Thoracic aorta (tissue), 2 donors: ENCODE data around the gene DNM3. TPM values are rescaled to one million over a fixed set of nuclear protein-coding genes. Genes with fewer than 3 reads are reported as not detected.

Source experiments
- ATAC-seq: fragments of 150-250 bp; one replicate; pipeline ENCODE4 v1.8.0; 2017; ENCODE audit warnings: low read depth; ENCODE audit not compliant: insufficient number of reproducible peaks, low FRiP score
- DNase-seq: peaks from one replicate; pipeline ENCODE4 v3.0.0-alpha.2; 2020; ENCODE audit warnings: low spot score
- H3K27ac ChIP-seq, 2 donors: fragments of 200-600 bp; sonication (generic); 1 replicate in 1 of 2; 2 replicates in 1 of 2; pipeline ENCODE4 v1.5.1; 2016; ENCODE audit warnings: mild to moderate bottlenecking in 2 of 2, moderate library complexity in 2 of 2
- H3K27me3 ChIP-seq: fragments of 200-600 bp; sonication (generic); replicated peaks from 2 replicates; pipeline ENCODE4 v1.6.0; 2016; ENCODE audit warnings: mild to moderate bottlenecking; ENCODE audit not compliant: insufficient read depth
- H3K36me3 ChIP-seq: fragments of 200-600 bp; sonication (generic); one replicate; pipeline ENCODE4 v1.5.1; 2016
- H3K4me1 ChIP-seq, 2 donors: fragments of 200-600 bp; sonication (generic); 1 replicate in 1 of 2; 2 replicates in 1 of 2; pipeline versions ENCODE4 v1.5.1 to v1.6.0; 2016; ENCODE audit warnings: low read depth in 2 of 2, mild to moderate bottlenecking in 1 of 2; ENCODE audit not compliant: control insufficient read depth in 1 of 2
- H3K4me3 ChIP-seq: fragments of 200-600 bp; sonication (generic); 2 replicates; pipeline ENCODE4 v1.5.1; 2016; ENCODE audit warnings: mild to moderate bottlenecking
- H3K9me3 ChIP-seq: fragments of 200-600 bp; sonication (generic); 2 replicates; pipeline ENCODE4 v1.5.1; 2016
- CTCF ChIP-seq: fragments of 200-600 bp; sonication (generic); IDR thresholded peaks from one replicate; pipeline ENCODE4 v1.5.1; 2019; ENCODE audit warnings: antibody characterized with exemption
- total RNA-seq, 2 donors: library from RNA; depleted of rRNA; stranded (reverse); fragments of >200 nt; gene quantifications; one replicate each; pipeline versions ENCODE4 v1.1.0 to v1.2.3, GENCODE V29; 2016

The DNM3 gene
- total RNA-seq, 2 donors from 2014 or later: 5.8 to 7.5 TPM

DNA sequence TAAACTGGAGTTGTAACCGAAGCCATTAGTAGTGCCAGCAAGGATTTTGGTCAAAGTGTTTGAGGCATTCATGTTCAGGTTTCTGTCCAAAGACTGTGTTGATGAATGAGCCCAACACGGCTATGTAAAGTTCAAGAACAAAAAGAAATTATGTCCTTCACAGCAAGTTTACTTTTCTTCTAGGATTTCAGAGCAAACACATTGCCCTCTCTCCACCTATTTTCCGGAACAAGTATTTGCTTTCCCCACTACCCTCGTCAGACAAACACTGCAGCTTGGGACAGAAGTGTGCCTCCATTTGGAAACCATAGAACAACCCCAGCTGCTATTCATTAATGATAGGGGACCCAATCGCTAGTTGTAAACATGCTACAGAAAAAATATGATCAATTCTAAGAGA, 427.8 kb downstream of the DNM3 start:
- H3K36me3 ChIP-seq: no peaks in the 10 kb centered on the region
- H3K27ac ChIP-seq: no peak overlapping the region
- H3K4me1 ChIP-seq: peaks cover 0 to 16% of the 10 kb centered on the region in 2 donors
- no peak overlapping the region for H3K4me3 ChIP-seq
- H3K9me3 ChIP-seq: no peaks in the 10 kb centered on the region
- no peak for TF ChIP-seq CTCF
- DNase-seq: no peak
- H3K27me3 ChIP-seq: no peaks in the 10 kb centered on the region
- no peak for ATAC-seq

GRCh38 chr1:172269644-172270043, 428.3 kb downstream of the DNM3 start:
- no peaks in the 10 kb centered on the region for H3K36me3 ChIP-seq
- no peak for TF ChIP-seq CTCF
- H3K4me1 ChIP-seq: peaks cover 0 to 16% of the 10 kb centered on the region in 2 donors
- H3K27ac ChIP-seq: no peak overlapping the region
- DNase-seq (no peak), ATAC-seq (no peak)
- no peak overlapping the region for H3K4me3 ChIP-seq
- H3K9me3 ChIP-seq: no peaks in the 10 kb centered on the region
- H3K27me3 ChIP-seq: no peaks in the 10 kb centered on the region

- Histone ChIP-seq H3K4me3 (peak overlapping the region; percentile 48), H3K9me3 (no peaks in the 10 kb centered on the region), H3K36me3 (no peaks in the 10 kb centered on the region), H3K27ac (peak overlapping the region in 1 of 2 donors; percentile 40), H3K4me1 (peaks cover 0 to 16% of the 10 kb centered on the region in 2 donors), H3K27me3 (no peaks in the 10 kb centered on the region)
- DNase-seq: no peak
- no peak for TF ChIP-seq CTCF
- ATAC-seq: peak; percentile 50
Measured at GRCh38 chr1:172270605-172271004, 429.3 kb downstream of the DNM3 start.

DNA sequence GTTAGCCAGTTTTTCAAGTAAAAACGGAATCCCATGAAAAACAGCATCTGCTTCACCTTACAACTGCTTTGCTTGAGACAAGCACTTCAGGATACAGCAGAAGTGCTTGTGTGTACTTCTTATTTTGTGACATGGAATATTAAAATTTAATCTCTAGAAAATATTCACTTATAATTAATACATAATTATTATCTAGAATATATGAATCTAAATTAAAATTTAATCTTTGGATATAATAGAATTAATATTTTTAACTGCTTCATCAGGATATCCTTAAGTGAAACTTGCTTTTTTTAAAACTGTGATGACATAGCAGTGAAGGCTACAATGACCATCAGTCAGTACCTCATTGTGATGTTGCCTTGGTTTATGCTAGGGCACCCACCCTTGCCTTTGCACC, 430.8 kb downstream of the DNM3 start:
- H3K27me3 ChIP-seq: no peaks in the 10 kb centered on the region
- TF ChIP-seq CTCF: no peak
- DNase-seq: no peak
- H3K27ac ChIP-seq: no peak overlapping the region
- H3K9me3 ChIP-seq: no peaks in the 10 kb centered on the region
- no peak overlapping the region for H3K4me3 ChIP-seq
- no peak for ATAC-seq
- no peaks in the 10 kb centered on the region for H3K36me3 ChIP-seq
- H3K4me1 ChIP-seq: peaks cover 0 to 16% of the 10 kb centered on the region in 2 donors

DNA sequence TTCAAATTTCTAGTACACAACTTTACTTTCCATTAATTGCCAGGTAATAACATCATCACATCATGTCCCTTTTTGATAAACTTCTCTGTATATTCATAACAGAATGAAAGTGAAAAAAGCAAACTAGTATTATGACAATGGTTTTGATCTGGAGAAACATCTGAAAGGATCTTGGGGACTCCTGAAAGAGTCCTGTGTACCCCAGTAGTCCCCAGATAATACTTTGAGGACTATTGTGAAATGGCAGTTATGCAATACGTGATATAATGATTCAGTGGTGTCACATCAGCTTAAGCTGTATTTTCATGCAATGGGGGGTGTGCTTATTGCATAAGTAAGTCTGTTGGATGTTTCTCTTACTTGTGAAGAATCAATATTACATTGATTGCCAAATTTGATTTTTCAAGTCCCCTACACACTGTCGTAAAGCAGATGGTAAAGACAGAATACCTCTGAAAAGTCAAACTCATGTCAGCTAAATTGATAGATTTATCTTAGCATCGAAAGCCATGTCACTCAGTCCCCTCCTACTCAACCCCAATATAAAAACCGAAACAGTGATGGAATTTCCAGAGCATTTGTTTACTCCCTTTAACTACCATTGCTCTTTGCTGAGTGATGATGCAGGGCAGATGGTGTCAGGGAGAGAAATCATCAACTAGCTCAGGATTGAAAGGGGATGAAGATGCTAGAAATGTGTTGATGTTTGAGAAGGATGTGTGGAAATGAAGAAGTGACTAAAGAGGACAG, 432.5 kb downstream of the DNM3 start:
- Histone ChIP-seq H3K9me3 (no peaks in the 10 kb centered on the region), H3K36me3 (no peaks in the 10 kb centered on the region), H3K4me1 (peaks cover 13 to 25% of the 10 kb centered on the region in 2 donors), H3K27ac (no peak overlapping the region), H3K4me3 (no peak overlapping the region), H3K27me3 (no peaks in the 10 kb centered on the region)
- no peak for DNase-seq
- TF ChIP-seq CTCF: no peak
- no peak for ATAC-seq
